Endothelial cell (in vitro differentiated cells): ENCODE data around the gene TM2D3. TPM values are rescaled to one million over a fixed set of nuclear protein-coding genes. Genes with fewer than 3 reads are reported as not detected.

Source experiments
- DNase-seq: peaks from one replicate; pipeline ENCODE4 v3.0.0; 2021; ENCODE audit warnings: low spot score
- H3K27ac Mint-ChIP-seq: one replicate; pipeline ENCODE4 v1.8.0; 2021; ENCODE audit warnings: mixed read lengths, inconsistent platforms; ENCODE audit not compliant: unreplicated experiment
- H3K27me3 Mint-ChIP-seq: one replicate; pipeline ENCODE4 v1.8.0; 2021; ENCODE audit warnings: mild to moderate bottlenecking, moderate library complexity, mixed read lengths, inconsistent platforms; ENCODE audit not compliant: unreplicated experiment
- H3K36me3 Mint-ChIP-seq: one replicate; pipeline ENCODE4 v1.8.0; 2021; ENCODE audit warnings: mild to moderate bottlenecking, low read depth, mixed read lengths, inconsistent platforms; ENCODE audit not compliant: unreplicated experiment
- H3K4me1 Mint-ChIP-seq: one replicate; pipeline ENCODE4 v1.8.0; 2021; ENCODE audit warnings: mild to moderate bottlenecking, mixed read lengths, inconsistent platforms; ENCODE audit not compliant: unreplicated experiment
- H3K4me3 Mint-ChIP-seq: one replicate; pipeline ENCODE4 v1.8.0; 2021; ENCODE audit warnings: mild to moderate bottlenecking, mixed read lengths, inconsistent platforms; ENCODE audit not compliant: unreplicated experiment
- H3K9me3 Mint-ChIP-seq: one replicate; pipeline ENCODE4 v1.8.0; 2021; ENCODE audit warnings: mixed read lengths, inconsistent platforms; ENCODE audit not compliant: unreplicated experiment
- total RNA-seq: library from RNA; stranded (reverse); fragmentation: NEBNext Ultra II Directional; extraction: Animal tissue kit (Norgen Biotek cat#: 25700); gene quantifications from one replicate; pipeline ENCODE4 v1.2.1, GENCODE V29; 2021; ENCODE audit not compliant: unreplicated experiment
- TF ChIP-seq, protein P1 (sequence below): fragments of 200-600 bp; sonication (generic); IDR thresholded peaks from one replicate; pipeline ENCODE4 v1.5.0; 2021; ENCODE audit warnings: antibody characterized with exemption; ENCODE audit not compliant: unreplicated experiment

TM2D3 gene
- total RNA-seq, 1 donor from 2014 or later = 37.7 TPM

DNA sequence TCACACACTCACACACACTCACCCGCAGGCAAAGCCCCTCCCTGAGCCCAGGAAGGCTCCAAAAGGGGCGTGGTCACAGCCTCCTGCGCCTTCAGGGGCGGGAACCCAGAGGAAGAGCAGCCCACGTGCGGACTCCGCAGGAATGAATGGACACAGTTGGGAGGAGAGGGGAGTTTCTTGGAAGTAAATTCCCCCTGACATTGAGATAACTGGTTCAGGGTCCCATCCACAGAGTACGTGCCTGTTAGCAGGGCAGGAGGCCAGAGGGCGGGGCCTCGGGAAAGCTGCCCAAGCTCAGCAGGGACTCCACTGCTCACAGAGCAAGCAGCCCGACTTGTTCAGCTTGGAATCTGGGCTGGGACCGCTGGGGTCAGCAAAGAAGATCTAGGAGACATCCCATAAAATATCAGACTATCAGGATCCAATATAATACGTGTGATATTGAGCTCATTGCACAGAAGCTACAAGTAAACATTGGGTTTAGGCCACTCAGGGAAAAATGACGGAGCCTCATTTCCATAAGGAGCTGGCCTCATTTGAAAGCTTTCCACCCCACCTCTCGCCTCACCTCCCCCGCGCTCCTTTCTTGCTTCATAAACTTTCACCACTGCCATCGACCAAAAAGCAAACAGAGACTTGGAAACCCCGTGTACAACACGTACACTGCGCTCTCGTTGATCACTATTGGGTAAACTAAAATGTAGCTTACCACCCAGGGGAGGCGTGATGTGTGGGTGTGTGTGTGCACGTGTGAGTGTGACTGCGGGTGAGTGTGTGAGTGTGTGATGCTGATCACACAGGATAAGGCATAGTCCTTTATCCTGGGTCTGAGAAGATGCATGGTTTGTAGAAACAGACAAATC, 36.0 kb downstream of the TM2D3 start:
- Mint-ChIP-seq H3K4me3 (no peak overlapping the region), H3K36me3 (no peaks in the 10 kb centered on the region), H3K27ac (no peak overlapping the region), H3K4me1 (peaks cover 13% of the 10 kb centered on the region), H3K27me3 (peaks cover 12% of the 10 kb centered on the region), H3K9me3 (no peaks in the 10 kb centered on the region)
- TF ChIP-seq, protein P1, sequence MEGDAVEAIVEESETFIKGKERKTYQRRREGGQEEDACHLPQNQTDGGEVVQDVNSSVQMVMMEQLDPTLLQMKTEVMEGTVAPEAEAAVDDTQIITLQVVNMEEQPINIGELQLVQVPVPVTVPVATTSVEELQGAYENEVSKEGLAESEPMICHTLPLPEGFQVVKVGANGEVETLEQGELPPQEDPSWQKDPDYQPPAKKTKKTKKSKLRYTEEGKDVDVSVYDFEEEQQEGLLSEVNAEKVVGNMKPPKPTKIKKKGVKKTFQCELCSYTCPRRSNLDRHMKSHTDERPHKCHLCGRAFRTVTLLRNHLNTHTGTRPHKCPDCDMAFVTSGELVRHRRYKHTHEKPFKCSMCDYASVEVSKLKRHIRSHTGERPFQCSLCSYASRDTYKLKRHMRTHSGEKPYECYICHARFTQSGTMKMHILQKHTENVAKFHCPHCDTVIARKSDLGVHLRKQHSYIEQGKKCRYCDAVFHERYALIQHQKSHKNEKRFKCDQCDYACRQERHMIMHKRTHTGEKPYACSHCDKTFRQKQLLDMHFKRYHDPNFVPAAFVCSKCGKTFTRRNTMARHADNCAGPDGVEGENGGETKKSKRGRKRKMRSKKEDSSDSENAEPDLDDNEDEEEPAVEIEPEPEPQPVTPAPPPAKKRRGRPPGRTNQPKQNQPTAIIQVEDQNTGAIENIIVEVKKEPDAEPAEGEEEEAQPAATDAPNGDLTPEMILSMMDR = no peak
- no peak for DNase-seq

DNA sequence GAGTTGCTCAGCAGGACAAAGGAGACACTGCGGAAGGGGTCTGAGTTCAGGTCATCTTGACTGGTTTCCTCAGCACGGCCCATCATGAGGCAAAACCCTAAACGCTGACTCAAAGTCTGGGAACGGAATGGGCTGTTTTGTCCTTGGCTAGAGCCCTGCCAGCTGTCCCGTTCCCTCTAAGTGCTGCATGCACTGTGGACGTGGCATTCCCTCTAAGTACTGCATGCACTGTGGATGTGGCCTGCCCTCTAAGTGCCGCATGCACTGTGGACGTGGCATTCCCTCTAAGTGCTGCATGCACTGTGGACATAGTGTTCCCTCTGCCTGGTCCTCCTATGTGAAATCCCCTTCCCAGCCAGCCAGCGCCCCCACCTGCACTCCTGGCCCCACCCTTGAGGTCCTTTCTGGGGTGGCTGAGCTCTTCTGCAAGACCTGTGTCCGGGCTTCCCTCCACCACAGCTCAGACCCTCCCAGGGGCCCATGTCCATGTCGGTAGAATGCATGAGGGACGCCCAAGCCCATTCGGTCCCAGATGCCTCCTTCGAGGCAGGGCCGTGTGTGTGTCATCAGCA, 36.7 kb downstream of the TM2D3 start:
- no peak for DNase-seq
- Mint-ChIP-seq H3K4me3 (no peak overlapping the region), H3K4me1 (peaks cover 13% of the 10 kb centered on the region), H3K36me3 (no peaks in the 10 kb centered on the region), H3K27me3 (peaks cover 12% of the 10 kb centered on the region), H3K9me3 (no peaks in the 10 kb centered on the region), H3K27ac (no peak overlapping the region)
- TF ChIP-seq, protein P1 = no peak

DNA sequence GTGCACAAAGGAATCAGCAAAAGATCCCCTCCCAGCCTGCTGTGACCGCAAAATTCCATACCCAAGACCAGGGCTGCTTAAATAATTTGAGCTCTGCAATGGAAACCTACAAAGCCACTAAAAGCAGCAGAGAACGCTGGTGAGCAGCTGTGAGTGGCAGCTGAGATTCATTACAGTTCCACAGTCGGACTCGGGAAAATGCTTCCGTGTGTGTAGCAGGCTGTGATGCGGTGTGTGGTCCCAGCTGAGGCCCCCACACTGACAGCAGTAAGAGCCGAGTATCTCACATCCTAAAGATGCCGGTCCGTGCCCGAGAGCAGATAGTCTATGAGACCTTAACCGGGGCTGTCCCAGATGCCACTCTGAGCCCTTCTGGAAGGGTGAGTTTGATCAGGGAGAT, 37.4 kb downstream of the TM2D3 start:
- Mint-ChIP-seq H3K4me3 (no peak overlapping the region), H3K27ac (no peak overlapping the region)

DNA sequence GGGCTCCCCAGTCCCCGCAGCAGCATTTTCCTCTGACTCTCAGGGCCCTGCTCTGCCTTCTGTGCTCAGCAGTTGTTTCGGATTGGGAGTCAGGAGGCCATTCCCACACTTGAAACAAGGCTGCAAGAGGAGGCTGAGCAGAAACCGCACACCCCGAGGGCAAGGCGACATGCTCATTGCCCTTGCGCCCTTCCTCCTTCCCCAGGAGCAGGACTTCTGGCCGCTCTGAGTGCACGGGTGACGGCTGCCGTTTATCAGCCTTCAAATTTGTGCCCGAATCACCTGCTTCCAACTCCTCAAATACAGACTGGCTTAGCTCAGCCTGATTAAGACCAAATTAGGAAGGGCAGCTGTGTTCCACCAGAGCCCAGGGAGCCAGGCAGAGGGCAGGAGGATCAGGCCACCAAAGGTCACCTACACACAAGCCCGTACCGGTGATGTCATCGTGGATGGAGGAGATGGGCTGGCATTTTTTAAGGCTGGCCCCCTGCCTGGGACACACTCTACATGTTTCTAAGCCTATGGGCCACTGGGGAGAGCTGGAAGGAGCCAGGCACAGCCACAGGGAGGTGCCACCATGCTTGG, 38.1 kb downstream of the TM2D3 start:
- TF ChIP-seq, protein P1 = no peak
- Mint-ChIP-seq H3K36me3 (no peaks in the 10 kb centered on the region), H3K27ac (no peak overlapping the region), H3K27me3 (peaks cover 12% of the 10 kb centered on the region), H3K9me3 (no peaks in the 10 kb centered on the region), H3K4me3 (no peak overlapping the region), H3K4me1 (peaks cover 14% of the 10 kb centered on the region)
- DNase-seq = no peak

More for the DNA sequence above, 37.4 kb downstream of the TM2D3 start:
- Mint-ChIP-seq H3K27me3 (peaks cover 12% of the 10 kb centered on the region), H3K36me3 (no peaks in the 10 kb centered on the region), H3K4me1 (peaks cover 13% of the 10 kb centered on the region), H3K9me3 (no peaks in the 10 kb centered on the region)
- TF ChIP-seq, protein P1 = no peak
- no peak for DNase-seq
